ENCODE measurements around the gene POLDIP3.

Gene POLDIP3, protein sequence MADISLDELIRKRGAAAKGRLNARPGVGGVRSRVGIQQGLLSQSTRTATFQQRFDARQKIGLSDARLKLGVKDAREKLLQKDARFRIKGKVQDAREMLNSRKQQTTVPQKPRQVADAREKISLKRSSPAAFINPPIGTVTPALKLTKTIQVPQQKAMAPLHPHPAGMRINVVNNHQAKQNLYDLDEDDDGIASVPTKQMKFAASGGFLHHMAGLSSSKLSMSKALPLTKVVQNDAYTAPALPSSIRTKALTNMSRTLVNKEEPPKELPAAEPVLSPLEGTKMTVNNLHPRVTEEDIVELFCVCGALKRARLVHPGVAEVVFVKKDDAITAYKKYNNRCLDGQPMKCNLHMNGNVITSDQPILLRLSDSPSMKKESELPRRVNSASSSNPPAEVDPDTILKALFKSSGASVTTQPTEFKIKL

DNA sequence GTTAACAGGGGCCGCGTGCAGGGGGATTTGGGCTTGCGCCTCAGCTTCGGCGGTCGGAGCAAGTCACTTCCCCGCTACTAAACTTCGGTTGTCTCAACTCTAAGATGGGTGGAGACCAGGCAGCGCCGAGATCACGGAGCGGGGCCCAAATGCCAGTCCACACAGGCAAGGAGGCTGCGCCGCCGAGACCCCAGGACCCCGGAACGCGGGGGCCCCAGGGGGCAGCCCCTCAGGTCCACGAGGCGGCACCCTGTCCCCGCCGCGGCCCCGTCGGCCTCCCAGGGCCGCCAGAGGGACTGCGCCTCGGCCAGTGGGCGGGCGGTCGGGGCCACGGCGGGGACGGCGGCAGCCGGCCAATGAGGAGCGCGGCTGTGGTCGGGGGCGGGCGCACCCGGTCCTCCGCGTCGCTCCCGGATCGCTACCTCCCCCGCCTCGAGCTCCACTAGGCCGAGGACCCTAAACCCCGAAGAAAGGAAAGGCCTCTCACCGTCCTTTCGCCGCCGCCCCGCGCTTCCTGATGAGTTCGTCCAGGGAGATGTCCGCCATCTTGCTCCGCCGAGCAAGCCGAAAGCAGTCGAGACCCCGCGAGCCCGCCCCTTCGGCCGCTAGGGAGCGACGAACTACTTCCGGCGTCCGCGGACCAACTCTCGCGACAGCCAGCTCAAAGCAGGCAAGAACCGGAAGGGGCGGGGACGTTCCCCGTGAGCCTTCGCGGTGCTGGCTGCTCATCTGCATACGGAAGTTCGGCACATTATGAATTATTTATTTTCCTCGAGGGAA is at the start of gene POLDIP3:
TSS of gene POLDIP3 (minus strand) at position 572 of the 780 bp plus-strand sequence. CDS start at position 546, 26 bp downstream.
- peak; percentile 90 for DNase-seq (ENCODE audit: low read depth)

DNA sequence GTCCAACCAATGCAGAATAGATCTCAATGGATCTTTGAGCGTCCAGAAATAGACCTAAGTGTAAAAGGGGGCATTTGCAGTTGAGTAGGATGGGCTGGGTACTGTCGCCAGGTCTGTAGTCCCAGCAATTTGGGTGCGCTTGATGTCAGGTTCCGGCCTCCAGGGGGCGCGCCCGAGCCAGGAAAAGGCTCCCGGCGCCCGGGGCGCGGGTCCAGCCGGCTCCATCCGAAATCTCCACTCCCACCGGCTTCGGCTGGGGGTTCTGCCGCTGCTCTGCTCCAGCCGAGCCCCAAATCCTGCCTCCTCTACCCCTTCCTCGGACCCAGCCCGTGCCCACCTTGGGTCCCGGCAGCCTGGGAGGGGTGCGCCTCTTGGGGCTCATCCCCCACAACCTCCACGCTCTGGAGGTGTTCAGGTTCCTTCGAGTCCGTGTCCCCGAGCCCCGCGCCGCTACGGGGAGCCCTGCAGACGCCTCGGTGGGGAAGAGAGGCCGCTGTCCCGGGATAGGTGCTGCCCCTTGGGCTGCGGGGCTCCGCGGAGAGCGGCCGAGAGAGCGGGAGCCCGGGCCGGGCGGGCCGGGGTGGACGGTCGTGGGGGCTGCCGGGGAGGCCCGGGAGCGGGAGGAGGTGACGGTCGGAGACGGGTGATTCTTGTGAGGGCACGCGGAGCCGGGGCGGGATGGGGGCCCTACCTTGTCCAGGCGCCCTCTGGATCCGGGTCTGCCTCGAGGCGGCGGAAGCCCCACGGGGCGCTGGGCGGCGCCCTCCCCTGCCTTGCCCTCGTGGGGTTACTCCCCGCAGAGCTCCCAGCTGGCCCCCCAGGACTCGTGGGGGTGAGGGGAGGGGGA is 47.5 kb upstream of the POLDIP3 start:
- DNase-seq (ENCODE audit: low read depth): no peak

DNA sequence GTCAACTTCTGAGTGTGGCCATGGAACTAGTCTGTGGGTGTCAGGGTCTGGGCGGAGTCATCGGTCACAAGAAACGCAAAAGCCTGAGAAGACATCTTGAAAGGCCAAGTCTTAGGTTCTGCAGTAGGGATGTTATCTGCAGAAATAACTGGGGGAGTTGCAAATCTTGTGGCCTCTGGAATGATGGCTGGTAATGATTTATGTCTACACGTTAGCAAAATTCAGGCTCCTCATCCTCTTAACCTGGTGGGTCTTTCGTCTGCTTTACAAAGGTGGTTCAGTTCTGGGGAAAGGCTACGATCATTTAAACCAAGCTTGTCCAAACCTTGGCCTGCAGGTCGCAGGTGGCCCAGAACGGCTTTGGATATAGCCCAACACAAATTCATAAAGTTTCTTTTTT is 41.9 kb upstream of the POLDIP3 start:
- DNase-seq (ENCODE audit: low read depth): no peak

DNA sequence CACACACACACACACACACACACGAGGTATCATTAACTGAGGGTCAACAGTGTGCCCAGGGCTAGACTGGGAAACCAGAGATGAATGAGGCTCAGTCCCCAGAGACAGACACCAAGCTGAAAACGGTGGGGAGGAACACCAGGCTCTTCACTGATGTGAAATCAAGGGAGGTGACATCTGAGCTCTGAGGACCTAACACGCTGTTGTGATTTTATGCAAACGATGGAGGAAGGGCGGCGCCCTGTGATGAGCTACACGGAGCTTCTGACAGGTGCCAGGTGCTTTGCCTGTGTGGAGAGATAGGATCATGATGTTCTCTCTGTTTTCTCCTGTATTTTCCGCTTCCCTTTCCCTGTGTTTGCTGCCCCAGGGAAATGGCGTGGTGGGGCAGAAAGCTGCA is 41.0 kb upstream of the POLDIP3 start:
- no peak for DNase-seq (ENCODE audit: low read depth)

DNA sequence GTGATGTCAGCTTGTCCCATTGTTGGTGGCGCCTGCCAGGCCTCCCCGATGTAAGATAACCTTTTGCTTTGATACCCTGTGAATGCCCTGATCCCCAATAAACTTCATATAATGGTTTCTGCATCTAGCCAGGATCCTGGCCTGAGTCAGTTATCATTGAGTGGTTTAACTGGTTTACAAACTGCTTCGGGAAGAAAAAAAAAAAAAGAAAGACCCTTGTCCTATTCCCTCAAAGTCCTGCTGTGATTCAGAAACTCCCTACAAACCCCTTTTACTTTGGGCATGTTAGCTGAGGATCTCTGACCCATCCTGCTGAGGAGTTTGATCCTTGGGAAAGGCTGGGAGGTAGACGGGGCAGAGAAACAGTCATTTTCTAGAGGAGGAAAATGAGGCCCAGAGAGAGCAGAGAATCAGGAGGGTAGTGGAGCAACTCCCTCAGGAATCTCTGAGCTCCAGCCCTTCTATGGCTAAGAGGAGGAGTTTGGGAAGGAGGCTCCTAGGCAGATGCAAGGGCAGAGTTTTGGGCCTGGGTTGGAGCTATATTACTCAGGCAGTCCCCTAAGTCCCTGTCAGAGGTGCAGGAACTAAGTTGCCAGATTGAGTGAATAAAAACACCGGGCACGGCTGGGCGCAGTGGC is 39.9 kb upstream of the POLDIP3 start:
- no peak for DNase-seq (ENCODE audit: low read depth)

DNA sequence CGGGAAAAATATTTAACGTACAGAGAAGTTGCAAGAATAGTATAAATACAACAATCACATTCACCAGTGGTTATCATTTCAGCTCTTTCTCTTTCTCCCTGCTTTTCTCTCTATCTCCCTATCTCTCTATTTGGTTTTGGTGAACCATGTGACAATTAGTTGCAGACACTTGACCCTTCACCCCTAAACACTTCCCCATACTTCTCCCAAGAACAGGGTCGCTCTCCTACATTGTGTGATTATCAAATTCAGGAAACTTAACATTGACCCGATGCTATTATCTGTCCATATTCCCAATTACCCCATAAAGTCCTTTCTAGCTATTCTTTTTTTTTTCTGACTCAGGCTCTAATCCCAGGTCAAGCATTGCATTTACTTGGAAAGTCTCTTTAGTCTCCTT is 39.3 kb upstream of the POLDIP3 start:
- DNase-seq (ENCODE audit: low read depth): no peak

DNA sequence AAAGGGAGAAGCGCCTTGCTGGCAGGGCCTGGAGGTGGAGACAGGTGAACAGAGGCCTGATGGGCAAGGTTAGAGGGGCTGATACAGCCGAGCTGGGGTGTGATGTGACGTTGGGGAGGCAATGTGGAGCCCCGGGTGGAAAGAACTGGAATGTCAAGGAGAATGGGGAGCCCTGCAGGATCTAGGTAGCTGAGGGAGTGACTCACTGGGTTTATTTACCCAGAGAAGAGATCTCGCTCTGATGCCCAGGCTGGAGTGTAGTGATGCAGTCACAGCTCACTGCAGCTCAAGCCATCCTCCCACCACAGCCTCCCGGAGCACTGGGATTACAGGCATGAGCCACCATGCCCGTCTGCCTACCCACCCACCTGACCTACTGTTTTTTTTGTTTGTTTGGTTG is 36.5 kb upstream of the POLDIP3 start:
- no peak for DNase-seq (ENCODE audit: low read depth)

DNA sequence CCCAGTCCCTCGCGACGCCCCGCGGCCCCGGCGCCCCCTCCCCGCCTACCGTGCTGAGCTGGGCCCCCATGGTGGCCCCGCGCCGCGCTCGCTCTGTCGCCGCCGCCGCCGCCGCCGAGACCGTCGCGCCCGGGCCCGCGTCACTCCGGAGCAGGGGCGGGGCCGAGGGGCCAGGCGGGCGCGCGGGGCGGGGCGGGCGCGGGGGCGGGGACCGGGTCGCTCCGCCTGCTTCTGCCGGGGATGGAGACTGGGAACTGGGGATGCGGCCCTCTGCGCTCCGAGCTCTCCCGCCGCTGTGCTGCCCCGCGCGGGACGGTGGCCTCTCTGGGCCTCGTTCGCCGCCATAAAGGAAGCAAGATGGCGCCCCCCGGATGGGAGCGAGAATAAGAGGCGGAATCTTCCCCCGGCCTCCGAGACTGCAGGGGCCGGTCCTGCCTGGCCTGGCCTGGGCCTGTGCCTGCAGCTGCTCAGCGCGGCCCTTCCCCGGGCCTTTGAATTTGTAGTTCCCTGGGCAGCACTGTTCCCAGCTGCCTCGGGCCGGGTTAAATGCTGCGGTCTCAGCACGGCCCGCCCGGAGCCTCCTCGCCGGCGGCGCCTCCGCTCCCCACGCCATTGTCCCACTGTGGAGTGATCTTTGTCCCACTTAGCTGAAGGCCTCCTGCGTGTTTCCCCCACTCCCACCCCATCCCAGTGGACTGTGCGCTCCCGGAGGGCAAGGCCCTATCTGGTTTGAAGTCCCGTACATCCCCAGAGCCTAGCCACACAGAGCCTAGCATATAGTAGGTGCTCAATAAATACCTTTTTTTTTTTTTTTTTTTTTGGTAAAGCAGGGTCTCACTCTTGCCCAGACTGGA is 34.8 kb upstream of the POLDIP3 start, which contains the start of gene CYB5R3:
TSS of gene CYB5R3 (minus strand) at position 147 of the 854 bp plus-strand sequence. CDS start at position 70, 77 bp downstream.
- DNase-seq (ENCODE audit: low read depth): no peak

DNA sequence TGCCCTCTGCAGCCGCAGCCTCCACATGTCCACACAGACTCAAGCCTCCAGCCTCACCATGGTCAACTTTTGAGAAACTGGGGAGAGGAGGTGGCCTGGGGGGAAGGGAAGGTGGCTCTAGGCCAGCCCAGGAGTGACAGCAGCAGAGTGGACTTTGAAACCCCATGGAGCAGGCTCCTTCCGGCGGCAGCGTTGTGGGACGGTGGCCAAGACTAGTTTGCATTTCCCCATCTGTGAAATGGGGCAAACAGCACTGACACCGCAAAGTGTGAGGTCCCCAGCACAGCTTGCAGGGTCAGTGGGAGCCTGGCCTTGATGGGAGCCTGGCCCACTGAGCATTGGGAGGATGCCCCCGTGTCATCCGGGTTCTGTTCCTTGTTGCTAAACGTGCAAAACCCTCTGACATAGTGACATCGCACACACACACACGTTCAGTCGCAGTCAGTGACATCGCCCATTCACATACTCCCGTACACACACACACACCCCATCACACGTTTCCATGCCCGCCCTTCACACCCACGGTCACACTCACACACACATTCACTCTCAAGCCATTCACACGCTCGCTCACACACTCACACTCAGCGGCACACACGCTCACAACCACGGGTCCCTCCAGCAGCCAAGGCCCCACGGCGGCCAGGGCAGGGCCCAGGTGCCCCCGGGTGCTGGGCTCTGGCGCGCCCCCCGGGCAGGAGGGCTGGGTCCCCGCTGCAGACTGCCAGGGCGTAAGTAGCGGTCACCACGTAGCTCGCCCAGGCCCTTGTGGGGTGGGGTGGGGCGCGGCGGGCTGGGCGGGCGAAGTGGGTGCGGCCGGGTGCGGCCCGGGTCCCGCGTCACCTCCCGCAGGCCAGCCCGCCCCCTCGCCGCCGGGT is 33.9 kb upstream of the POLDIP3 start:
- DNase-seq (ENCODE audit: low read depth): no peak

DNA sequence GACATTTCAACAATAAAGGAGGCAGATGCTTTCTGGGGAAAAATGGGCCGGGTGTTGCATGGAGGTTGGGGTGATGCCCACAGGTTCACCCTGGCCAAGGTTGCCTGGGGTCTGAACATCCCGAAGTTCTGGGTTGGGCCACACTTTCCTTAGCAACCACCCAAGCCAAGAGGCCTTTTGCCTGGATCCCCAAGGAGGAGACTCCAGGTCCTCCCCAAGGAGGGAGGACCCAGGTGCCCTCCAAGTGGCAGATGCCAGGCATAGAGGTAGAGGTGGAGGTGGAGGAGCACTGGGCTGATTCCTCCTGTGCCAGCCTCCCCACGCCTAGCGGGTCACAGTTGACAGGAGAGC is 33.3 kb upstream of the POLDIP3 start:
- no peak for DNase-seq (ENCODE audit: low read depth)

DNA sequence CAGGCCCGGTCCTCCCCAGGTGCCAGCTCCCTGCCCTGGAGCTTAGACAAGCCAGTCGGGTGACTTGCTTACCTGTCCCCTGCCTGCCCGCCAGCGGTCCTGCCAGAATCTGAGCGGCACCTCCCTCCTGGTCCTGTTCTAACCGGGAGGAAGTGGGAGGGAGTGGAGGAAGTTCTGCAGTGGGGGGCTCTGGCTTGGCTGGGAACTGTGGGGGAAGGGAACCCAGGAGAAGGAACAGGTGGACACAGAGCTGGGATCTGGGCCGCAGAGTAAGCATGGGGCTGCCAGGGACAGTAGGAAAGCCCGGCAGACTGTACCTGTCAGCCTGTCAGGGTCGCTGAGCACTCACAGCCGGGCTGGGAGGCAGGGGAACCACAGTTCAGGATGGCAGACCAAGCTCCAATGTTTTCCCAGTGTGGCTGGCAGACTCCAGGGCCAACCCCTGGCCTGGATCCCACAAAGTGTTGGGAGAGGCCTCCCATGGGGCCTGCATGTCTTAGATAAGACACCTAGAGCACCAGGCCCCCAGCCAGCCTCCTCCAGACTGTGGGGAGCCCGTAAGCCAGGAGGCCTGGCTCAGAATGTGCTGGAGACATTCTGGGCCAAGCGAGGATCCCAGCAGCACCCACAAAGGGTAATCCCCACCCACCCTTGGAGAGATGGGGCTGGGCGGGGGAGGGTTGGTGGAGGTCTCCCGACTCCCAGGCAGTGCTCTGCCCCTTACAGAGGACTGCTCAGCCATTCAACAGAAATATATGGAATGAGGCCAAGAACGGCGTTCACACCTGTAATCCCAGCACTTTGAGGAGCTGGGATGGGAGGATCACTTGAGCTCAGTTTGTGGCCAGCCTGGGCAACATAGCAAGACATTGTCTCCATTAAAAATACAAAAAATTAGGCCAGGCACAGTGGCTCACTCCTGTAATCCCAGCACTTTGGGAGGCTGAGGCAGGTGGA is 32.2 kb upstream of the POLDIP3 start:
- DNase-seq (ENCODE audit: low read depth): no peak

DNA sequence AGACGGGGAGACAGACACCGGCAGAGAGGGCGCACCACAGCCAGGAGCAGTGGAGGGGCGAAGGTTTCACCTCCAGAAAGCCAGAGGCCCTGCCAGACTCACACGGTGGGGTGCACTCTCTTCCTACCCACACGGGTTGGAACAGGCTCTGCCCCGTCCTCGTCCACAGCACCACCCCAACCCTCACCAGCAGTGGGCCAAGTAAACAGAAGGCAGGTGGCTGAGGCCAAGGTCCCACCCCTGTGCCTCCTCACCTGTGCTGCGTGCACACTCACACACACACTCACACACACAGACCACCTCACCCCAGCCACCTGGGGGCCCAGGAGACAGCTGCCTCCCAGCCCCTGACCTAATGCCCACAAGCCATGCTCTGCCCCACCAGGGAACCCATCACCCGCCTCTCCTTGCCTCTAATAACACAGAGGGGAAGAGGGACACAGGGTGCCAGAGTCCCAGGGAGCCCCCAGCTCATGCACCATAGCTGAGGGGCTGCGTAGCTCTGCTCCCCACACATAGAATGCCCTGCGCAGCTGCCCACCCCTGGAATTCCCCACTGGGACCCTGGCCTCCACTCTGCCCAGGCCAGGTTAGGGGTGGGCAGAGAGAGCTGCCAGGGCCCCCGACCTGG is 31.4 kb upstream of the POLDIP3 start:
- no peak for DNase-seq (ENCODE audit: low read depth)

DNA sequence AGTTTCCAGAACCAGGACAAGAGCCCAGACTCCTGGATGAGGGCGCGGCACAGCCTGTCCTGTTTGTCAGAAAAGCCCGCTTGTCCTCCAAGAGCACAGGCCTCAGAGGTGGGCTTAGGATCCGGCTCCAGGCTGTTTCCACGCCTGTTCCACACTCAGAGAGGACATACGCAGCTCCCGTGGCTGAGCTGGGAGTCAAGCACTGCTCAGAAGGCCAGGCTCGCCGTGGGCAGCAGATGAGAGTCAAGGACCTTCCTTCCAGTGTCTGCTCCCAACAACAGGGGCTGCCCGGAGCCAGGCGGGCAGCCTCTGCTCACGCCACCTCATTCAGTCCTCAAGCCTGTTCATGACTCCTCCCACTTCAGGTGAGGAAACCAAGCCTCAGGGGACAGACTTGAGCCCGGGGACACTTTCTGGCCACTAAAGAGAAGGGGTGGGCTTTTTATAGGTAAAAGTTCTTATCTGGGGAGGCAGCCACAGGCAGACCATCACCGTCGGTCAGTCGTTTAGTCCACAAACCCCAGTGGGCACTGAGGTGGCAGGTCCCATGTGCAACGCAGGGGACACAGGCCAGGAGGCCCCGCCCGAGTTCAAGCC is 30.8 kb upstream of the POLDIP3 start:
- DNase-seq (ENCODE audit: low read depth): no peak

DNA sequence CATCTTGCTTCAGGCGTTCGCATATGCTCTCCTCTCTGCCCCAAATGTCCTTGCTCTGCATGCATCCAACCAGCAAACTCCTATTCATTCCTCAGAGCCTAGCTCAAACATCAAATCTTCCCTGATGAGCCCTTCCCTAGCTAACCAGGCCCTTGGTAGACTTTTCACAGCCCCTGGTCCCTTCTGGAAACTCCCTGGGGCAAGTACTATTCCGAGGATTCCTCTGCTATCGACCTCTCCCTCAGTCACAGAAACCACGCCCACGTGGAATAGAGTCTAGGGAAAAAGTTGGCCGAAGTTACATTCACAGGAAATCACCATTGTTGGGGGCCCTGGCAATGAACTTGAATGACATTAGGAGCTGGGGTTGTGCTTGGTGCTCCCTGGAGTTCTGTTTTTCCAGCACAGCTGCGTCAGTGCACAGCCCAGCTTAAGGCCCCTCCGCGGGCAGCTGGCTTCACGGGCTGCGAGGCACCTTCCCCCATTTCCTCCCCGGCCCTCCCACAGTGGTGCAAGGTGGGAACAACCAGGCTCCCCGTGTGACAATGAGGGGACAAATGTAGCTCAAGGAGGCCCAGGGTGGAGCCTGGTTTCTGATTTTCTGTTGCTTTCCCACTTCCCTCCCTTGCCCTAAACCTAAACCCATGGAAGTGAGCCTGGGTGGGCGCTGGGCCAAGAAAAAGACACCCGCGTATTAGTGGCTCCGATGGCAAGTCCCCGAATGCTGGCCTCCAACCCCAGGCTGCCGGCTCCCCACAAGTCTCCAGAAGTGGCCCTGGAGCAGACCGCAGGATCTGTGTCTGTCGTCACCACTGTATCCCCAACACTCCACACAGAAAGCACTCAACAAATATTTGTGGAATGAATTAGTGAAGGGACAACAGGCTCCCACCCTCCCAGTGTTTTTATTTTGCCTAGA is 30.0 kb upstream of the POLDIP3 start:
- no peak for DNase-seq (ENCODE audit: low read depth)

DNA sequence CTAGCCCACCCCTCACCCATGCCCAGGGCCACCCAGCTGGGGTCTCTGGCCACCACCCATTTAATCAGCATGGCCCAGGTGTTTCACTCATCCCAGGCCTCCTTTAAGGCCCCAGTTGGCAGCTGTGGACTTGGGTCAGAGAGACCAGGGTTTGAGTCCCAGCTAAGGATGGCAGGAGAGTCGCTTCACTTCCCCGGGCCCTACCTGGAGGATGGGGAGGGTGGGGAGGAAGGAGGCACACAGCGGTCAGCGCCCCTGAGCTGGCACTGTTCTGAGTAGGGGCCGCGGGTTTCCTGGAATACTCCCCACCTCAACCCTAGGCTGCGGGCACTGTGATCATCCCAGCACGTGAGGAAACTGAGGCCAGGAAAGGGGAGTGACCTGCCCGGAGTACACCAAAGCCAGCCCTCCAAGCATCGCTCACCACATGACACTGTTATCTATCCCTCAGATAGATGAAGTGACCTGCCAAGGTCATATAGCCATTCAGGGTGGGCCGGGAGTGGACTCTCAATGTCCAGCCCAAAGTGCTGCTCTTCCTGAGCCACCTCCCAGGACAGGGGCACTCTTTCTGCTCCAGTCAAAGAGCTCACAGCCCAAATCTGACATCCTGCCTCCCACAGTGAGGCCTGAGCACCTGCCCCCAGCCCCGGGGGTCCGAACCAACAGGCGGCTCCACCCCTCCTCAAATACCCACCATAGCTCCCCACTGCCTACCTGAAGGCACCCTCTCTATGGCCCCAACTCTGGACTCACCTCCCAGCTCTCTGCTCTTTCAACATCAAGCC is 29.1 kb upstream of the POLDIP3 start:
- no peak for DNase-seq (ENCODE audit: low read depth)
